ENCODE data around the gene AUTS2. TPM values are rescaled to one million over a fixed set of nuclear protein-coding genes. Genes with fewer than 3 reads are reported as not detected.

The AUTS2 gene
- total RNA-seq, 1 experiment from 2014 or later, result 2.5 TPM

DNA sequence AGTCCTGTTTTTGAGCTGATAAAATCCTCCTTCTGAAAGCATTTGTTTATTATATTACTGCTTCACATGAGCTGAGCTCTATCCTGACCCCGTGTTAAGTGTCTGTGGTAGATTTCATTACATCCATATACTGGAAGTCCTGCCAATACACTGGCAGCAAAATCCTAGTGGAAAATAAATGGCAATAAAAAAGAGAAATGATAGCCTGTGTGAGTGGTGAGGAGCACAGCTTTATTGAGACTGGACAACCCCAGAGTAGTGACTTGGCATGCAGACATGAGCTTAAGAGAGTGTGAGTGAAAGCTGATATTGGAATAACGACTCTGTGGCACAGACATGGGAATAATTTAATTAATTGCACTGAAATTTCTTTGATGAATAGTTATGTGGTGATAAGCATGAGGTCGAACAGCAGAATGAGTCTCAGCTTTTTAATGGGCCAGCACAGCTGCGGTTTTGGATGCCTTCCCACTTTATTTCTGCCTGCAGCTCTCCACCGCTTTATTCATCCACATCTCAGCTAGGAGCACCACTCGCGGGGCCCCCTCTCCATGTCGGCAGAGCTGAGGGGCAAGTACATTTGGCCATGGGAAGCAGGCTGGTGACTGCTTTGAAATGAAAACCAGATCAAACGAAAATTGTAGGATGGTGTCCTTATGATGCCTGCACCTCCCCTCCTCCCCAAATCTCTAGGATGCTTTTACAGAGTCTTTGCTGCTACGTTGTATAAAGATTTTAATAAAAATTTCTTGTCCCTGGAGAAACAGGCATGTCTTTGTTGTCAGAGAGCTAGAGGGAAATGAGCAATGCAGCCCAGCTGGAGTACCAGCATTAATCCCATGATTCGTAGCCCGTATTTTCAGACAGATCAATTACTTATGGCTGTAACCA, 494.3 kb downstream of the AUTS2 start:
- H3K27me3 ChIP-seq (ENCODE audit: control insufficient read depth, insufficient read depth, low read length), result no peaks in the 10 kb centered on the region
- no TSS peak for BruUV-seq (replicated peaks)
- no peak for DNase-seq (ENCODE audit: low read depth, low spot score)
- intact Hi-C loops (cut with micrococcal nuclease; ENCODE audit: unreplicated experiment) (no loop called here), in situ Hi-C loops (cut with HindIII; ENCODE audit: low pct_unique_long_range_greater_than_20kb, low sequenced_read_pairs) (no loop called here)
- no peaks in the 10 kb centered on the region for H3K4me1 ChIP-seq (ENCODE audit: control insufficient read depth, insufficient read depth, low read length)
- POLR2A ChIA-PET, result no interaction called here
- CTCF ChIA-PET, result no interaction called here
- TF ChIP-seq REST (IDR thresholded peaks at IDR 0.05; ENCODE audit: insufficient read depth in 1 of 2, low read depth in 2 of 2, low read length in 1 of 2) (no peak), POLR2AphosphoS5 (IDR thresholded peaks at IDR 0.05; ENCODE audit: low read depth, low read length) (no peak), SIN3A (IDR thresholded peaks at IDR 0.05; ENCODE audit: borderline replicate concordance, insufficient read depth, low read depth, low read length) (no peak)
- no peaks in the 10 kb centered on the region for H3K36me3 ChIP-seq (ENCODE audit: control insufficient read depth, insufficient read depth, low read length)
- H3K4me3 ChIP-seq (ENCODE audit: low read depth in 2 of 2, low read length in 2 of 2), result no peak overlapping the region
- no peaks in the 10 kb centered on the region for H3K9me3 ChIP-seq (ENCODE audit: control insufficient read depth, insufficient read depth, low read depth, low read length)
- no peak overlapping the region for H3K27ac ChIP-seq (ENCODE audit: low read length)
- no peak for ATAC-seq

- no peaks in the 10 kb centered on the region for H3K36me3 ChIP-seq (ENCODE audit: control insufficient read depth, insufficient read depth, low read length)
- intact Hi-C loops (cut with micrococcal nuclease; ENCODE audit: unreplicated experiment) (no loop called here), in situ Hi-C loops (cut with HindIII; ENCODE audit: low pct_unique_long_range_greater_than_20kb, low sequenced_read_pairs) (no loop called here)
- BruUV-seq (replicated peaks), result no TSS peak
- H3K4me3 ChIP-seq (ENCODE audit: low read depth in 2 of 2, low read length in 2 of 2), result no peak overlapping the region
- DNase-seq (ENCODE audit: low read depth, low spot score) (no peak), ATAC-seq (no peak)
- H3K4me1 ChIP-seq (ENCODE audit: control insufficient read depth, insufficient read depth, low read length), result no peaks in the 10 kb centered on the region; the same call in 1 of the 2 replicates
- ChIA-PET CTCF (no interaction called here), POLR2A (no interaction called here)
- no peaks in the 10 kb centered on the region for H3K9me3 ChIP-seq (ENCODE audit: control insufficient read depth, insufficient read depth, low read depth, low read length)
- TF ChIP-seq, protein P1, sequence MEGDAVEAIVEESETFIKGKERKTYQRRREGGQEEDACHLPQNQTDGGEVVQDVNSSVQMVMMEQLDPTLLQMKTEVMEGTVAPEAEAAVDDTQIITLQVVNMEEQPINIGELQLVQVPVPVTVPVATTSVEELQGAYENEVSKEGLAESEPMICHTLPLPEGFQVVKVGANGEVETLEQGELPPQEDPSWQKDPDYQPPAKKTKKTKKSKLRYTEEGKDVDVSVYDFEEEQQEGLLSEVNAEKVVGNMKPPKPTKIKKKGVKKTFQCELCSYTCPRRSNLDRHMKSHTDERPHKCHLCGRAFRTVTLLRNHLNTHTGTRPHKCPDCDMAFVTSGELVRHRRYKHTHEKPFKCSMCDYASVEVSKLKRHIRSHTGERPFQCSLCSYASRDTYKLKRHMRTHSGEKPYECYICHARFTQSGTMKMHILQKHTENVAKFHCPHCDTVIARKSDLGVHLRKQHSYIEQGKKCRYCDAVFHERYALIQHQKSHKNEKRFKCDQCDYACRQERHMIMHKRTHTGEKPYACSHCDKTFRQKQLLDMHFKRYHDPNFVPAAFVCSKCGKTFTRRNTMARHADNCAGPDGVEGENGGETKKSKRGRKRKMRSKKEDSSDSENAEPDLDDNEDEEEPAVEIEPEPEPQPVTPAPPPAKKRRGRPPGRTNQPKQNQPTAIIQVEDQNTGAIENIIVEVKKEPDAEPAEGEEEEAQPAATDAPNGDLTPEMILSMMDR (IDR thresholded peaks at IDR 0.05), result no peak
- no peak for TF ChIP-seq REST (IDR thresholded peaks at IDR 0.05; ENCODE audit: insufficient read depth in 1 of 2, low read depth in 2 of 2, low read length in 1 of 2)
- TF ChIP-seq TCF7L2 (IDR thresholded peaks at IDR 0.05; ENCODE audit: low read depth, low read length), result no peak
- no peak for TF ChIP-seq SIN3A (IDR thresholded peaks at IDR 0.05; ENCODE audit: borderline replicate concordance, insufficient read depth, low read depth, low read length)
- TF ChIP-seq POLR2AphosphoS5 (IDR thresholded peaks at IDR 0.05; ENCODE audit: low read depth, low read length), result no peak
- H3K27ac ChIP-seq (ENCODE audit: low read length), result no peak overlapping the region
- no peaks in the 10 kb centered on the region for H3K27me3 ChIP-seq (ENCODE audit: control insufficient read depth, insufficient read depth, low read length)
These were observed 495.1 kb downstream of the AUTS2 start for GRCh38 chr7:70093205-70093904.

All from Panc1 (cell line).